ENCODE data around the gene NANP.

NANP gene

GRCh38 chr20:25571240-25571639 is 52.6 kb downstream of the NANP start:
- no peak for TF ChIP-seq CTCF (IDR thresholded peaks at IDR 0.05; ENCODE audit: low read depth, low read length, missing control alignments)
- DNase-seq (ENCODE audit: extremely low read depth, low read depth): no peak
- no peak overlapping the region for H3K4me3 ChIP-seq (replicated peaks; ENCODE audit: low read depth, low read length)

GRCh38 chr20:25570148-25570530 is 53.7 kb downstream of the NANP start:
- DNase-seq (ENCODE audit: extremely low read depth, low read depth): no peak
- H3K4me3 ChIP-seq (replicated peaks; ENCODE audit: low read depth, low read length): no peak overlapping the region
- no peak for TF ChIP-seq CTCF (IDR thresholded peaks at IDR 0.05; ENCODE audit: low read depth, low read length, missing control alignments)

GRCh38 chr20:25567286-25567685 is 56.5 kb downstream of the NANP start:
- no peak for TF ChIP-seq CTCF (IDR thresholded peaks at IDR 0.05; ENCODE audit: low read depth, low read length, missing control alignments)
- DNase-seq (ENCODE audit: extremely low read depth, low read depth): no peak

GRCh38 chr20:25566821-25567220 is 57.0 kb downstream of the NANP start:
- no peak for TF ChIP-seq CTCF (IDR thresholded peaks at IDR 0.05; ENCODE audit: low read depth, low read length, missing control alignments)
- DNase-seq (ENCODE audit: extremely low read depth, low read depth): no peak
- H3K4me3 ChIP-seq (replicated peaks; ENCODE audit: low read depth, low read length): no peak overlapping the region

More at GRCh38 chr20:25567286-25567685, 56.5 kb downstream of the NANP start:
- no peak overlapping the region for H3K4me3 ChIP-seq (replicated peaks; ENCODE audit: low read depth, low read length)

- TF ChIP-seq CTCF (IDR thresholded peaks at IDR 0.05; ENCODE audit: low read depth, low read length, missing control alignments): no peak
- H3K4me3 ChIP-seq (replicated peaks; ENCODE audit: low read depth, low read length): no peak overlapping the region
- DNase-seq (ENCODE audit: extremely low read depth, low read depth): no peak
Measured at GRCh38 chr20:25565578-25566157, 58.1 kb downstream of the NANP start.

- H3K4me3 ChIP-seq (replicated peaks; ENCODE audit: low read depth, low read length): no peak overlapping the region
- TF ChIP-seq CTCF (IDR thresholded peaks at IDR 0.05; ENCODE audit: low read depth, low read length, missing control alignments): no peak
- no peak for DNase-seq (ENCODE audit: extremely low read depth, low read depth)
Measured at GRCh38 chr20:25563876-25564275, 59.9 kb downstream of the NANP start.

GRCh38 chr20:25563362-25563761 is 60.5 kb downstream of the NANP start:
- no peak overlapping the region for H3K4me3 ChIP-seq (replicated peaks; ENCODE audit: low read depth, low read length)
- DNase-seq (ENCODE audit: extremely low read depth, low read depth): no peak
- no peak for TF ChIP-seq CTCF (IDR thresholded peaks at IDR 0.05; ENCODE audit: low read depth, low read length, missing control alignments)

All from HFF-Myc (cell line).